ENCODE measurements around the gene MYH15.

The MYH15 gene

GRCh38 chr3:108509263-108509662, 1.1 kb downstream of the MYH15 start:
- DNase-seq = no peak

- DNase-seq = no peak
These were observed 2.5 kb downstream of the MYH15 start for GRCh38 chr3:108507902-108508301.

GRCh38 chr3:108505811-108506210, 4.6 kb downstream of the MYH15 start:
- DNase-seq = peak; percentile 56

- no peak for DNase-seq
These were observed 6.7 kb downstream of the MYH15 start for GRCh38 chr3:108503722-108504121.

GRCh38 chr3:108501535-108501934, 8.9 kb downstream of the MYH15 start:
- DNase-seq = no peak

- no peak for DNase-seq
These were observed 9.7 kb downstream of the MYH15 start for GRCh38 chr3:108500728-108501127.

GRCh38 chr3:108497271-108497670, 13.1 kb downstream of the MYH15 start:
- no peak for DNase-seq

- DNase-seq = peak; percentile 26
These were observed 14.7 kb downstream of the MYH15 start for GRCh38 chr3:108495717-108496116.

GRCh38 chr3:108494906-108495531, 15.4 kb downstream of the MYH15 start:
- DNase-seq = no peak

GRCh38 chr3:108493862-108494261, 16.5 kb downstream of the MYH15 start:
- peak; percentile 17 for DNase-seq

GRCh38 chr3:108491456-108491855, 18.9 kb downstream of the MYH15 start:
- no peak for DNase-seq

- peak; percentile 66 for DNase-seq
These were observed 20.6 kb downstream of the MYH15 start for GRCh38 chr3:108489776-108490175.

GRCh38 chr3:108488631-108489030, 21.8 kb downstream of the MYH15 start:
- DNase-seq = no peak

- DNase-seq = no peak
These were observed 23.0 kb downstream of the MYH15 start for GRCh38 chr3:108487439-108487838.

GRCh38 chr3:108486941-108487340, 23.5 kb downstream of the MYH15 start:
- DNase-seq = peak; percentile 48

- DNase-seq = no peak
These were observed 24.1 kb downstream of the MYH15 start for GRCh38 chr3:108486338-108486737.

GRCh38 chr3:108485146-108485545, 25.2 kb downstream of the MYH15 start:
- no peak for DNase-seq

GRCh38 chr3:108479224-108479623, 31.2 kb downstream of the MYH15 start:
- DNase-seq = no peak

- peak; percentile 90 for DNase-seq
These were observed 32.8 kb downstream of the MYH15 start for GRCh38 chr3:108477511-108478147.

GRCh38 chr3:108475220-108475782, 35.1 kb downstream of the MYH15 start:
- DNase-seq = peak; percentile 51

- DNase-seq = no peak
These were observed 35.8 kb downstream of the MYH15 start for GRCh38 chr3:108474581-108474980.

- DNase-seq = no peak
These were observed 36.7 kb downstream of the MYH15 start for GRCh38 chr3:108473711-108474110.

- peak; percentile 16 for DNase-seq
These were observed 38.3 kb downstream of the MYH15 start for GRCh38 chr3:108472001-108472591.

- no peak for DNase-seq
These were observed 39.0 kb downstream of the MYH15 start for GRCh38 chr3:108471426-108471825.

Measured in OCI-M1 (cell line).